Spleen (tissue), 7 donors: ENCODE results near the gene GGTLC3.
"Not testable (repeated sequence)": the region's sequence is repeated elsewhere in the genome, so short reads cannot be mapped to it uniquely, and the experiment has no call there.

Source experiments
- CTCF ChIP-seq, 11 experiments: fragments of 200-600 bp in 7 of 11; fragments of 450-650 bp in 4 of 11; sonication (generic) in 4 of 11; IDR thresholded peaks in 8 of 11; conservative IDR thresholded peaks in 3 of 11; 1 replicate in 7 of 11; 2 replicates in 4 of 11; pipeline versions ENCODE4 v1.4.0 to v1.8.0; 2016 to 2021; ENCODE audit warnings: antibody characterized with exemption in 11 of 11, inconsistent platforms in 4 of 11, mild to moderate bottlenecking in 1 of 11
- POLR2A ChIP-seq, 3 donors: fragments of 450-650 bp; IDR thresholded peaks; one replicate each; pipeline ENCODE4 v1.5.1; 2017; ENCODE audit warnings: antibody characterized with exemption in 3 of 3, mild to moderate bottlenecking in 1 of 3
- donor health status: DM: no; HTN: no; CAD: no; lungs with moderate emphysema.
- donor health status: DM: no; HTN: no; CAD: no.
- donor health status: DM: no; HTN: no; CAD: no.

DNA sequence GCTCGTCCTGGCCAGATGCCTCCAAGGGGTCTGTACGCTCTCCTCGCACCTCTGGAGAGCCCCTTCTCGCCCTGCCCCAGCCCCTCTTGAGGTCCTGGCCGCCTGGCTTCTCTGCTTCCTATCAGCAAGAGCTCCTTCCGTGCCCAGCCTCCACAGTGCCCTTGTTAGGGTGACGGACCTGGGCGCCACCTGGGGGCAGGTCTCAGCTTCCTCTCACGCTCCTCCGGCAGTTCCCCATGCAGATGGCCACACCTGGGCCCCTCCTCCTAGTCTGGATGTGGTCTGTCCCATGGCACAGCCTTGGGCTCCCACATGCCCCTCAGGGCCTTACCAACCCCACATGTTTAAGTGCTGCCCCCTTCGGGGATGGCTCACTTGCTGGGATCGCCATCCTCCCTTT, 16.4 kb upstream of the GGTLC3 start:
- TF ChIP-seq CTCF (IDR thresholded peaks at IDR 0.05 in 8 of 11, conservative IDR thresholded peaks at IDR 0.05 in 3 of 11); POLR2A (IDR thresholded peaks at IDR 0.05): not testable (repeated sequence)
